Ovary (tissue), 9 donors: ENCODE results near the gene ERC1. TPM values are rescaled to one million over a fixed set of nuclear protein-coding genes. Genes with fewer than 3 reads are reported as not detected.

Experiments used
- DNase-seq, 5 donors: peaks; one replicate each; pipeline ENCODE4 v3.0.0-alpha.2; 2019 to 2020
- H3K27ac ChIP-seq, 2 donors: fragments of 200-600 bp; one replicate each; pipeline versions ENCODE4 v1.5.1 to v1.8.0; 2019 to 2022
- H3K27me3 ChIP-seq: fragments of 200-600 bp; one replicate; pipeline ENCODE4 v1.8.0; 2022
- H3K36me3 ChIP-seq: fragments of 200-600 bp; sonication (generic); one replicate; pipeline ENCODE4 v1.5.1; 2019
- H3K4me1 ChIP-seq: one replicate; pipeline ENCODE4 v1.8.1; 2013; ENCODE audit warnings: mild to moderate bottlenecking, moderate library complexity; ENCODE audit not compliant: insufficient read depth
- H3K4me3 ChIP-seq: fragments of 200-600 bp; sonication (generic); one replicate; pipeline ENCODE4 v1.5.1; 2017
- H3K9me3 ChIP-seq, 2 donors: fragments of 200-600 bp in 1 of 2; sonication (generic) in 1 of 2; one replicate each; pipeline versions ENCODE4 v1.5.1 to v1.8.1; 2013 to 2019; ENCODE audit warnings: mild to moderate bottlenecking in 1 of 2, moderate library complexity in 1 of 2
- CTCF ChIP-seq, 3 donors: fragments of 450-650 bp in 2 of 3; fragments of 200-600 bp in 1 of 3; IDR thresholded peaks; one replicate each; pipeline versions ENCODE4 v1.5.1 to v1.8.0; 2016 to 2022; ENCODE audit warnings: antibody characterized with exemption in 3 of 3, mild to moderate bottlenecking in 1 of 3
- EP300 ChIP-seq: sonication (generic); formaldehyde crosslinking; IDR thresholded peaks from one replicate; pipeline ENCODE4 v1.6.1; 2017; ENCODE audit warnings: antibody characterized with exemption
- POLR2A ChIP-seq: fragments of 450-650 bp; IDR thresholded peaks from one replicate; pipeline ENCODE4 v1.6.1; 2017; ENCODE audit warnings: antibody characterized with exemption, mild to moderate bottlenecking, moderate library complexity
- WGBS, 3 donors: extraction: QIAGEN DNeasy Blood & Tissue Kit in 1 of 3; methylation state at CpG; one replicate each; pipeline versions ENCODE4 v1.1.5 to v1.1.7; 2013 to 2017; 5-methylcytosine and 5-hydroxymethylcytosine counted together
- intact Hi-C, 4 donors: fragments of 100-400 bp; cut with DNase I; formaldehyde crosslinking; loops; one replicate each; pipeline versions ENCODE4 v1.11.0 to v1.15.1; 2022 to 2023
- polyA plus RNA-seq, 2 donors: library from polyadenylated mRNA; stranded (reverse); fragments of 200-250 nt in 1 of 2; fragments of 350-450 nt in 1 of 2; fragmentation: Illumina TruSeq in 1 of 2; extraction: RNeasy Lipid Tissue Mini Kit (QIAGEN cat#74804) in 1 of 2; gene quantifications; one replicate each; pipeline ENCODE4 v1.2.3, GENCODE V29; 2013 to 2014
- total RNA-seq, 7 donors: library from RNA; depleted of rRNA in 2 of 7; stranded (reverse); fragments of >200 nt in 2 of 7; fragmentation: NEBNext Ultra II Directional in 3 of 7; extraction: Animal tissue kit (Norgen Biotek cat#: 25700) in 3 of 7; gene quantifications; one replicate each; pipeline versions ENCODE4 v1.1.0 to v1.2.4, GENCODE V29; 2016 to 2023
- donor health status: DM: no; HTN: no; CAD: no; lungs with moderate emphysema.
- donor health status: DM: no; HTN: no; CAD: no.
- donor health status: Bipolar disorder and iron deficiency.
- donor health status: DM: yes; HTN: yes; CAD: no.
- donor health status: DM: no; HTN: no; CAD: no.
- donor health status: DM: yes; HTN: yes; CAD: no.

The ERC1 gene
- total and polyA plus RNA-seq, 9 donors: 10.4 to 65.2 (median 51.6) TPM

GRCh38 chr12:1290716-1291115 is 299.7 kb downstream of the ERC1 start:
- WGBS, 3 donors: 83 to 86% (median 85%) methylated on average over 3 of the region's 3 CpGs
- Histone ChIP-seq H3K27me3 (no peaks in the 10 kb centered on the region), H3K9me3 (no peaks in the 10 kb centered on the region), H3K4me3 (no peak overlapping the region), H3K27ac (no peak overlapping the region), H3K36me3 (no peaks in the 10 kb centered on the region), H3K4me1 (no peaks in the 10 kb centered on the region)
- intact Hi-C loops: no loop called here
- no peak for TF ChIP-seq POLR2A
- no peak for TF ChIP-seq EP300
- no peak for TF ChIP-seq CTCF (IDR thresholded peaks at IDR 0.05)
- DNase-seq: no peak

- Histone ChIP-seq H3K4me1 (no peaks in the 10 kb centered on the region), H3K4me3 (no peak overlapping the region), H3K27me3 (no peaks in the 10 kb centered on the region), H3K36me3 (no peaks in the 10 kb centered on the region), H3K9me3 (no peaks in the 10 kb centered on the region), H3K27ac (no peak overlapping the region)
- intact Hi-C loops: no loop called here
- 67 to 81% (median 73%) methylated on average over 8 of the region's 8 CpGs for WGBS, 3 donors
- no peak for DNase-seq
- TF ChIP-seq POLR2A (no peak), EP300 (no peak), CTCF (IDR thresholded peaks at IDR 0.05) (no peak)
These were observed 300.7 kb downstream of the ERC1 start for GRCh38 chr12:1291601-1292332.

GRCh38 chr12:1293901-1294300 is 302.9 kb downstream of the ERC1 start:
- Histone ChIP-seq H3K27ac (no peak overlapping the region), H3K4me3 (no peak overlapping the region), H3K4me1 (no peaks in the 10 kb centered on the region), H3K27me3 (no peaks in the 10 kb centered on the region), H3K9me3 (no peaks in the 10 kb centered on the region), H3K36me3 (no peaks in the 10 kb centered on the region)
- DNase-seq: no peak
- intact Hi-C loops: no loop called here
- 75 to 84% (median 84%) methylated on average over 1 of the region's 1 CpG for WGBS, 3 donors
- TF ChIP-seq CTCF (IDR thresholded peaks at IDR 0.05) (no peak), EP300 (no peak), POLR2A (no peak)

GRCh38 chr12:1297206-1297605 is 306.2 kb downstream of the ERC1 start:
- no peak overlapping the region for H3K27ac ChIP-seq
- WGBS, 3 donors: 92 to 98% (median 96%) methylated on average over 3 of the region's 3 CpGs
- H3K9me3 ChIP-seq: no peaks in the 10 kb centered on the region
- TF ChIP-seq EP300 (no peak), CTCF (IDR thresholded peaks at IDR 0.05) (no peak), POLR2A (no peak)
- H3K27me3 ChIP-seq: no peaks in the 10 kb centered on the region
- no peak overlapping the region for H3K4me3 ChIP-seq
- H3K36me3 ChIP-seq: no peaks in the 10 kb centered on the region
- no peaks in the 10 kb centered on the region for H3K4me1 ChIP-seq
- intact Hi-C loops: no loop called here
- DNase-seq: no peak
